Activated naive CD8-positive, alpha-beta T cell treated with anti-CD3 and anti-CD28 coated beads, Interleukin-2, amount 50 U/mL, for 16 hours (primary cell): ENCODE measurements around the gene SAMSN1.
"Not testable (repeated sequence)": the region's sequence is repeated elsewhere in the genome, so short reads cannot be mapped to it uniquely, and the experiment has no call there.

Experiments used
- DNase-seq: peaks from one replicate; pipeline ENCODE4 v3.0.0-alpha.2; 2020; ENCODE audit warnings: low read depth, low spot score

SAMSN1 gene

GRCh38 chr21:14528815-14529214 lies 17.3 kb downstream of the SAMSN1 start:
- DNase-seq, result no peak

- DNase-seq, result no peak
Measured at GRCh38 chr21:14527696-14528652, 18.1 kb downstream of the SAMSN1 start.

DNA sequence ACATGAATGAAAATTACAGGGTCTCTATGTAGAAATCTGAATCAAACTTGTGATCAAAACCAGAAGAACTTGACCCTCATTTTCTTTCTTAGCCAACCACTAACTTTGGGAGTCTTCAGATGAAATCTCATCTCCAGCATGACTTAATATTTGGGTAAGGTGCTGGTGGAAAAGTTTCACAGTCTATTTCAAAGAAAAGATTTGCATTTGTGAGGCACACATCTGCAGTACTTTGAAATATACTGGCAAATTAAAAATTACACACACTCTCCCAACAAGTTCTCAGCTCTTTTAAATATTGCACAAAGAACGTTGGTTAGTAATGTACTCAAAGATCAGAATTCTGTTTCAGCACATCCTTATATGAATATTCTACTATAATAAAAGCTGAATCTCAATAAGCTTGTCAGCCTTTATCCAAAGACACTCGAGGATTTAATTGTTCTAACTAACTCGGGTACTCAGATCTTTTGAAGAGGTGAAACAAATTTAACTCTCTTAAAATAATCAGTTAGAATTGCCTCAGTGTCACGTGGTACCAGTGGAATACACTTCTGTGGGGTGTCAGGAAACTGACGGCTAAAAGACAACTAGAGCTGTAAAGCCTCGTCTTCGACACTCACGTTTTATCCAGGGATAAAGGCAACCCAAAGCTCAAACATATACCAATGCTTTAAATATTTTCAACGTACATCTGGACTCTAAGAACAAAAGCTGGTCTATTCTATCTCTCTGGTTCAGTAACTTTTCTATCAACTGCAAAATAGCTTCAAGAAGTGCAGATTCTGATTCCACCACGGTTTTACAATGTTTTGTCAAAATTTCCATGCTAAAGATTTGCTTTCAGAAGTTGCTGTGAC lies 19.0 kb downstream of the SAMSN1 start:
- no peak for DNase-seq

- no peak for DNase-seq
Measured at GRCh38 chr21:14526199-14526598, 19.9 kb downstream of the SAMSN1 start.

DNA sequence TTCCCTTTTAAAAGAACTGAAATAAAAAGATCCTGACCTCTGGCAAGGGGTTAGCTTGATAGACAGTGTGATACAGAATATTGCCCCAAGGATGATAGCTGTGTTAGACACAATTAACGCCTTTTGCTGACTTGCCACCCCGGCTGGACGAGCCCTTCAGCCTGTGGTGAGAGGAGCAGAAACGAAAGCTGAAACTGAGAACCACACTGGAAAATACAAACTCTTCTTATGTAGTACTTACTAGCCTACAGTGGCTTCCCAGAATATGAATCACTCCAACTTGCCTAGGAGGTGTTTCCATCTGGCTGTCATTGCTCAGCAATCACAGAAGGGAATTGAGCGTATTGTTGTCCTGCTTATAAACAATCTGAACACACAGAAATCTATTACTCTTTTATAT lies 22.9 kb downstream of the SAMSN1 start:
- DNase-seq, result no peak

DNA sequence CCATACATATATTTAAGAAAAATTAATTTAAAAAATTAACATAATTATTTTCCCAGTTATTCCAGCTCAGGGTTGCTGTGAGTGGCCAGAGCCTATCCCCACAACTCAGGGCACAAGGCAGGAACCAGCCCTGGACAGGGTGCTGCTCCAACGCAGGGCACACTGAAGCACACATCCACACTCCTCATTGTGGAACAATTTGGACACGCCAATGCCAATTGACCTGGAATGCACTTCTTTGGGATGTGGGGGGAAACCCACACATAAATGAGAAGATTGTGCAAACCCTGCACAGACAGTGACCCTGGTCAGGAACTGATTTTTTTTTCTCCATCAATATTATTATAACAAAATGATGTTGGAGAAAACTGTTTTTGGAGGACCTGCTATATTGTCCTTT lies 23.4 kb downstream of the SAMSN1 start:
- no peak for DNase-seq

DNA sequence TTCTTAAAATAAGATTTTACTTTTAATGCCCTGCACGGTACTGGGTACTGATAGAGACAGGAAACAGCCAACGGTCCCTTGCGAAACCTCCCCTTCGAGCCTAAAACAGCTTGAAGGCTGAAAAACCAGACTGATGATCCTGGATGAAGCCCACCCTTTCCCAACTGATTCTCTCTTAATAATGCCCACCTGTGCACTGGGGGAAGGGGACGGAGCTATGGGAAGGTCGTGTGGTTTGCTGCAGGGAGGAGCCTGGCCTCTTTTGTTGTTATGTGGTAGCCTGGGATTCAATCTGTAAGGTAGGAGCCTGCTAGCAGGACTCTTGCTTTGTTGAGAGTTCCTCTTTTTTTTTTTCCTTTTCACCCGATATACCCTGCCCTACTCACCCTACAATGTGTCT lies 25.6 kb downstream of the SAMSN1 start:
- DNase-seq, result no peak

DNA sequence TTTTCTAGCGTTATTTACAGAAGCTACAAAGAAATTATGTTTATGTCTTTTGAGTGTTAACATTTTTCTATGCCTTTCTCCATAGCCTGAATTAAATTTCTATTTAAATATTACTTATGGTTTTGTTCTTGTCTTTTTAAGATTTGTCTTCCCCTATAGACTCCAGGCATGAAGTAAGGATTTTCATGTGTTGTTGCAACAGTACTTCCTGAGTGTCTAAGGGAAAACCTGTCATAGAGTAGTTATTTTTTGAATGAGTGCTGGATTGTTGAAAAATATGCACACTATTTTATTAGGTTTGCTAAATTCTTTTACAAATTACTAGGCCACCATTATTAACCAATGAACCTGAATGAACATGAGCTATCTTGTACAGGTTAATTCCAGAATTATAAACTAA lies 27.1 kb downstream of the SAMSN1 start:
- DNase-seq, result no peak

DNA sequence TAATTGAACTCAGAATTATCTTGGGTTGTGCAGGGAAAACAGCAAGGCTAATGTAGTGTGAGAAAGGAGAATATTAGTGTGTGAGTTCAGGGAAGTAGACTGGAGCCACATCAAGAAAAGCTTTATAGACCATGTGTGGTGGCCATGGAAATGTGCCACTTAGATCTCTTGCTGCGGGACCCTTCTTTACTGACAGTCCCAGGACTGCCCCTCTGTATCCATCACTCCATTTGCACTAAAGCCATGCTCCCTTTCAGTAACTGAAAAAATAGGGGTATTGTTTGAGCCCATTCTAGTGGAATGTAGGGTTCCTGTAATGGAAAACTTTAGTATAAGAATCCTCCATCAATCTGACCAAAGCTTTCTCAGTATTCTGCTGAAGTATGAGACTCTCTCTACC lies 32.3 kb downstream of the SAMSN1 start:
- DNase-seq, result no peak

GRCh38 chr21:14506859-14507457 lies 39.2 kb downstream of the SAMSN1 start:
- not testable (repeated sequence) for DNase-seq

- no peak for DNase-seq
Measured at GRCh38 chr21:14500873-14501272, 45.2 kb downstream of the SAMSN1 start.

GRCh38 chr21:14499316-14499715 lies 46.8 kb downstream of the SAMSN1 start:
- DNase-seq, result no peak

DNA sequence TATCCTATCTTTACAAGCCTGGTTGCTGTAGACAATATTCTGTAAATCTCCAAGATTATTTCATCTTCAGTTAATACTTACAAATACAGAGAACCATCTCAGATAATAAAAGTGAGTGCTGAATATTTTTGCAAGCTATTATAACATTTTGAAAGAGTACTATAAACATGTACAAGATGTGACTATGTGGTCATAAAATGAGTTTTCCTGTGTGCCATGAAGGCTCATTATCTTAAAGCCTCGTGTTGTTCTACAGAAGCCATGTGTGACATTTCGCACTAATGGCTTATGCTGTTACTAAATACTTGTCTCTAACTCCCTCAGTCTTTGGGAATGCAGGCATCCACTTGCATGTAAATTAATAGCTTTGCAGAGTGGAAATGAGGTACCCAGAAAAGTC lies 48.3 kb downstream of the SAMSN1 start:
- DNase-seq, result no peak

DNA sequence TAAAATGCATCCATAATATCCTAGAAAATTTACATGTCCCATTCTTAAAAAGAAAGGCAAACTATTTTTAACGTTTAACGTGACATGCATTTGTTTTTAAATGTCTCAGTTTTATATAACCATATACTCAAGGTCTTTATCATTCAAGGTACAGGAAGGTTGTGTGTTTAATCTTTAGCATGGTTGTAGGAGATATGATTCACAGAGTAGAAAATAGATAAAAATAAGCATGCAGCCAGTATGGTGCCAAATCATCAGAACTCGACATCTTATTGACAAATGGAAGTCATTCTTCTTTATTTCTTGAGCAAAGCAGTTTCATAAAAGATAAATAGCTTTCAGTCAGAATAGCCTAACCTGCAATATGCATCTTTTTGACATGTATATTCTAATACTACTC lies 51.0 kb downstream of the SAMSN1 start:
- no peak for DNase-seq

- DNase-seq, result not testable (repeated sequence)
Measured at GRCh38 chr21:14494181-14494580, 51.9 kb downstream of the SAMSN1 start.

DNA sequence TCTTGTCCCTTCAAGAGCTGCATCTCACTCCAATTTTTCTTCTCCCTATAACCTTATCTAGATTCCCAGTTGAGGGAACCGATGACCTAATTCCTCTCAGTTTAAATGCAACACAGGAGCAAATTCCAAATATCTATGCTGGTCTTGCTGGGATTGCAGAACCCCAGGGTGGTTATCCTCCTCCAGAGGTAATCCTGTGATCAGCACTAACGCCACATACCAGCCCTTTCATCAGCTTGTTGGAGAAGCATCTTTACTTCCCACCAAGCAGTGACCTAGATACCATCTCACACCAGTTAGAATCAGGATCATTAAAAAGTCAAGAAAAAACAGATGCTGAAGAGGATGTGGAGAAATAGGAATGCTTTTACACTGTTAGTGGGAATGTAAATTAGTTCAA lies 52.4 kb downstream of the SAMSN1 start:
- DNase-seq, result no peak

- no peak for DNase-seq
Measured at GRCh38 chr21:14492931-14493330, 53.2 kb downstream of the SAMSN1 start.

DNA sequence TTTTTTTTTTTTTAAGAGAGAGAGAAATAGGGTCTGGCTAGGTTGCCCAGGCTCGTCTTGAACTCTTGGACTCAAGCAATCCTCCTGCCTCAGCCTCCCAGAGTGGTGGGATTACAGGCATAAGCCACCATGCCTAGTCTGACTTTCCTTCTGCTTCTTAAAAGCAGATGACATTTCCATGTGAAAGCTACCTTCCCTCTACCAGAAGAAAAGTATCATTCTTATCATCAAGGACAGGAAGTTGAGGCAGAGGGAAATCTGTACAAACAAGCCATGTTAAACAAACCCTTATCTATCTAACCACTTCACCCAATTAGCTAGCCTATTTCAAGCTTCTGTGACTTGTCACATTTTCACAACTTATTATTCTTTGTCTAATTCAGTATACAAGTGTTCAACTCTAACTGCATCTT lies 54.8 kb downstream of the SAMSN1 start:
- no peak for DNase-seq

- no peak for DNase-seq
Measured at GRCh38 chr21:14488672-14489204, 57.4 kb downstream of the SAMSN1 start.

- no peak for DNase-seq
Measured at GRCh38 chr21:14487490-14488432, 58.4 kb downstream of the SAMSN1 start.

DNA sequence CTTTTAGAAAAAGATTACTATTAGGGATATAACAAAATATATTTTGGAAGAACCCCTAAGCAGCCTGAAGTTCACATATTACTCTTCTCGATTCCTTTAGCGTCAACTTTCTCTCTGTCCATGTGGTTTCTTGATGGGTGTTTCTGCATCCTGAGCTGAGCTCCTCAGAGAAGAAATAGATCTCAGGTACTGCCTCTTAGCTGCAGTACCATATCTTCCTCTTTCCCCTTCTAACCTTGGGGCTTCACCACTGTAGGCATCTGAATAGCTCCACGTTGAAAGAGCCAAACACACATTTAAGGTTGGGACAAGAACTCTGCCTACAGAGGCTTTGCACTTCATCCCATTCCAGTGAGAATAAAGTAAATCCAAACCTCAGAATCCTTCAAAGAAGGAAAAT lies 59.2 kb downstream of the SAMSN1 start:
- DNase-seq, result no peak
